Measurements from ENCODE around the gene ALOX5AP.
A peak's percentile ranks its signal among the peaks of the same experiment; 100 is the strongest.

The ALOX5AP gene

GRCh38 chr13:30797847-30798535, 62.6 kb downstream of the ALOX5AP start:
- DNase-seq = no peak

GRCh38 chr13:30798776-30799355, 63.5 kb downstream of the ALOX5AP start:
- no peak for DNase-seq

GRCh38 chr13:30799356-30799824, 64.0 kb downstream of the ALOX5AP start:
- no peak for DNase-seq

GRCh38 chr13:30800107-30800506, 64.8 kb downstream of the ALOX5AP start:
- DNase-seq = no peak

GRCh38 chr13:30802501-30802900, 67.2 kb downstream of the ALOX5AP start:
- DNase-seq = no peak

- DNase-seq = peak; percentile 49 to 79 (median 65)
These were observed 67.7 kb downstream of the ALOX5AP start for GRCh38 chr13:30802953-30803478.

- DNase-seq = no peak
These were observed 68.4 kb downstream of the ALOX5AP start for GRCh38 chr13:30803749-30804148.

GRCh38 chr13:30804474-30804873, 69.1 kb downstream of the ALOX5AP start:
- no peak for DNase-seq

- DNase-seq = no peak
These were observed 69.8 kb downstream of the ALOX5AP start for GRCh38 chr13:30805132-30805537.

- no peak for DNase-seq
These were observed 70.3 kb downstream of the ALOX5AP start for GRCh38 chr13:30805603-30806011.

GRCh38 chr13:30806784-30807183, 71.4 kb downstream of the ALOX5AP start:
- no peak for DNase-seq

- DNase-seq = no peak
These were observed 72.0 kb downstream of the ALOX5AP start for GRCh38 chr13:30807392-30807791.

GRCh38 chr13:30808600-30808999, 73.3 kb downstream of the ALOX5AP start:
- DNase-seq = no peak

- no peak for DNase-seq
These were observed 74.4 kb downstream of the ALOX5AP start for GRCh38 chr13:30809787-30810186.

GRCh38 chr13:30810261-30810701, 74.9 kb downstream of the ALOX5AP start:
- DNase-seq = no peak

GRCh38 chr13:30810801-30811200, 75.5 kb downstream of the ALOX5AP start:
- no peak for DNase-seq

Measured in T-helper 1 cell (primary cell).